Liver (tissue), 9 donors: ENCODE measurements around the gene FCHSD1. TPM values are rescaled to one million over a fixed set of nuclear protein-coding genes. Genes with fewer than 3 reads are reported as not detected.

Source experiments
- DNase-seq: peaks from one replicate; pipeline ENCODE4 v3.0.0-alpha.2; 2017; ENCODE audit warnings: low spot score
- H3K27ac ChIP-seq, 2 donors: one replicate each; pipeline ENCODE4 v1.7.0; 2013; ENCODE audit warnings: inconsistent platforms in 2 of 2, low read length in 2 of 2, control low read depth in 1 of 2, low read depth in 1 of 2, mild to moderate bottlenecking in 1 of 2
- H3K27me3 ChIP-seq, 4 donors: one replicate each; pipeline versions ENCODE4 v1.6.1 to v1.7.0; 2013; ENCODE audit warnings: low read length in 3 of 4, inconsistent platforms in 1 of 4, mild to moderate bottlenecking in 1 of 4, moderate library complexity in 1 of 4; ENCODE audit not compliant: control insufficient read depth in 4 of 4, insufficient read depth in 4 of 4
- H3K36me3 ChIP-seq, 4 donors: one replicate each; pipeline versions ENCODE4 v1.6.1 to v1.7.0; 2013; ENCODE audit warnings: low read length in 3 of 4, mild to moderate bottlenecking in 3 of 4, low read depth in 1 of 4, moderate library complexity in 1 of 4; ENCODE audit not compliant: control insufficient read depth in 4 of 4, insufficient read depth in 3 of 4
- H3K4me1 ChIP-seq, 4 donors: one replicate each; pipeline versions ENCODE4 v1.6.1 to v1.7.0; 2013; ENCODE audit warnings: low read length in 3 of 4, mild to moderate bottlenecking in 3 of 4, moderate library complexity in 1 of 4; ENCODE audit not compliant: control insufficient read depth in 4 of 4, insufficient read depth in 4 of 4
- H3K4me3 ChIP-seq, 3 donors: one replicate each; pipeline versions ENCODE4 v1.6.1 to v1.7.0; 2013; ENCODE audit warnings: low read length in 3 of 3, control low read depth in 1 of 3, low read depth in 1 of 3, mild to moderate bottlenecking in 1 of 3
- H3K9ac ChIP-seq, 2 donors: one replicate each; pipeline ENCODE4 v1.7.0; 2013; ENCODE audit warnings: low read length in 2 of 2, mild to moderate bottlenecking in 2 of 2, moderate library complexity in 2 of 2, control low read depth in 1 of 2, low read depth in 1 of 2
- H3K9me3 ChIP-seq, 4 donors: one replicate each; pipeline versions ENCODE4 v1.6.1 to v1.7.0; 2013; ENCODE audit warnings: low read length in 3 of 4; ENCODE audit not compliant: control insufficient read depth in 4 of 4
- ATF3 ChIP-seq: IDR thresholded peaks from 2 replicates; pipeline ENCODE4 v1.6.1; 2016; ENCODE audit warnings: antibody characterized with exemption
- EGR1 ChIP-seq, 2 donors: IDR thresholded peaks; 2 replicates each; pipeline ENCODE4 v1.6.1; 2016 to 2018; ENCODE audit warnings: antibody characterized with exemption in 2 of 2, low read depth in 2 of 2
- FOXA1 ChIP-seq: IDR thresholded peaks from 2 replicates; pipeline ENCODE4 v1.6.1; 2016; ENCODE audit warnings: antibody characterized with exemption
- FOXA2 ChIP-seq: IDR thresholded peaks from 2 replicates; pipeline ENCODE4 v1.6.1; 2016; ENCODE audit warnings: antibody characterized with exemption
- GABPA ChIP-seq, 2 donors: IDR thresholded peaks in 1 of 2; conservative IDR thresholded peaks in 1 of 2; 2 replicates each; pipeline ENCODE4 v1.6.1; 2016; ENCODE audit warnings: antibody characterized with exemption in 2 of 2, mild to moderate bottlenecking in 1 of 2, moderate library complexity in 1 of 2
- HNF4A ChIP-seq, 2 donors: conservative IDR thresholded peaks; 2 replicates each; pipeline ENCODE4 v1.6.1; 2016; ENCODE audit warnings: antibody characterized with exemption in 2 of 2, mild to moderate bottlenecking in 2 of 2
- HNF4G ChIP-seq: IDR thresholded peaks from 2 replicates; pipeline ENCODE4 v1.6.1; 2016; ENCODE audit warnings: antibody characterized with exemption
- JUND ChIP-seq, 2 donors: IDR thresholded peaks; 2 replicates each; pipeline ENCODE4 v1.6.1; 2016; ENCODE audit warnings: antibody characterized with exemption in 2 of 2
- RAD21 ChIP-seq, 2 donors: IDR thresholded peaks; 2 replicates each; pipeline ENCODE4 v1.6.1; 2016; ENCODE audit warnings: antibody characterized with exemption in 2 of 2, mild to moderate bottlenecking in 2 of 2
- RXRA ChIP-seq, 2 donors: IDR thresholded peaks; 2 replicates each; pipeline ENCODE4 v1.6.1; 2017 to 2018; ENCODE audit warnings: antibody characterized with exemption in 2 of 2, mild to moderate bottlenecking in 1 of 2
- SP1 ChIP-seq: IDR thresholded peaks from 2 replicates; pipeline ENCODE4 v1.6.1; 2018; ENCODE audit warnings: antibody characterized with exemption, mild to moderate bottlenecking
- TAF1 ChIP-seq: conservative IDR thresholded peaks from 2 replicates; pipeline ENCODE4 v1.6.1; 2016; ENCODE audit warnings: antibody characterized with exemption, mild to moderate bottlenecking
- YY1 ChIP-seq: IDR thresholded peaks from 2 replicates; pipeline ENCODE4 v1.6.1; 2016; ENCODE audit warnings: antibody characterized with exemption, mild to moderate bottlenecking
- ZBTB33 ChIP-seq: IDR thresholded peaks from 2 replicates; pipeline ENCODE4 v1.6.1; 2016; ENCODE audit warnings: antibody characterized with exemption
- WGBS: extraction: QIAGEN DNeasy Blood & Tissue Kit; methylation state at CpG from one replicate; pipeline ENCODE4 v1.1.7; 2013; 5-methylcytosine and 5-hydroxymethylcytosine counted together
- polyA plus RNA-seq, 2 donors: library from polyadenylated mRNA; stranded (reverse) in 1 of 2; unstranded in 1 of 2; fragments of 200-250 nt in 1 of 2; fragments of >200 nt in 1 of 2; fragmentation: Nextera tagmentation in 1 of 2; extraction: Ambion mirVana in 1 of 2; gene quantifications; one replicate each; pipeline versions ENCODE4 v1.2.1 to v1.2.3, GENCODE V29; 2013 to 2015
- total RNA-seq, 2 donors: library from RNA; depleted of rRNA; stranded (reverse); fragments of >200 nt; gene quantifications; one replicate each; pipeline ENCODE4 v1.2.3, GENCODE V29; 2014
- TF ChIP-seq, protein P1 (sequence below): IDR thresholded peaks from 2 replicates; pipeline ENCODE4 v1.6.1; 2016; ENCODE audit warnings: antibody characterized with exemption, mild to moderate bottlenecking
- TF ChIP-seq, protein P2 (sequence below): IDR thresholded peaks from 2 replicates; pipeline ENCODE4 v1.6.1; 2016; ENCODE audit warnings: antibody characterized with exemption
- donor health status: healthy.
- donor health status: healthy.
- donor health status: healthy.
- donor health status: healthy.
- donor health status: healthy.

Gene FCHSD1
- total and polyA plus RNA-seq, 4 donors = 1.3 to 6.4 (median 2.2) TPM

DNA sequence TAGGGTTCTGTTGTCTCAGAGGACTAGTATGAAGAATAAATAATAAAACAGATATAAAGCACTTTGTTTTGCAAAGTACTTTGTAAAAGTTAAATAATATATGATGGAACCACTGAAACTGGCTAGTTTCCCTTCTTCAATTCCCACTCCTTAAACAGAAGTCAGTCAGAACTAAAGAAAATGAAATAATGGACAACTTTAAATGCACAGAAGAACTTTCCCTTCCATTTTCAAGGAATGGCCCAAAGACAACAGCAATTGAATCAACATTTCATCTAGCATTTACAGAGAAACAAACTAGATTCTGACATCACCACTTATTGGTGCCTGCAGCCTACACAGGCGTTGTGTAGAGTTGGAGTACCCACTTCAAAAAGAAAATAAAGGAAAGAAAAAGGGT is 48.6 kb downstream of the FCHSD1 start (continued):
- TF ChIP-seq, protein P1, sequence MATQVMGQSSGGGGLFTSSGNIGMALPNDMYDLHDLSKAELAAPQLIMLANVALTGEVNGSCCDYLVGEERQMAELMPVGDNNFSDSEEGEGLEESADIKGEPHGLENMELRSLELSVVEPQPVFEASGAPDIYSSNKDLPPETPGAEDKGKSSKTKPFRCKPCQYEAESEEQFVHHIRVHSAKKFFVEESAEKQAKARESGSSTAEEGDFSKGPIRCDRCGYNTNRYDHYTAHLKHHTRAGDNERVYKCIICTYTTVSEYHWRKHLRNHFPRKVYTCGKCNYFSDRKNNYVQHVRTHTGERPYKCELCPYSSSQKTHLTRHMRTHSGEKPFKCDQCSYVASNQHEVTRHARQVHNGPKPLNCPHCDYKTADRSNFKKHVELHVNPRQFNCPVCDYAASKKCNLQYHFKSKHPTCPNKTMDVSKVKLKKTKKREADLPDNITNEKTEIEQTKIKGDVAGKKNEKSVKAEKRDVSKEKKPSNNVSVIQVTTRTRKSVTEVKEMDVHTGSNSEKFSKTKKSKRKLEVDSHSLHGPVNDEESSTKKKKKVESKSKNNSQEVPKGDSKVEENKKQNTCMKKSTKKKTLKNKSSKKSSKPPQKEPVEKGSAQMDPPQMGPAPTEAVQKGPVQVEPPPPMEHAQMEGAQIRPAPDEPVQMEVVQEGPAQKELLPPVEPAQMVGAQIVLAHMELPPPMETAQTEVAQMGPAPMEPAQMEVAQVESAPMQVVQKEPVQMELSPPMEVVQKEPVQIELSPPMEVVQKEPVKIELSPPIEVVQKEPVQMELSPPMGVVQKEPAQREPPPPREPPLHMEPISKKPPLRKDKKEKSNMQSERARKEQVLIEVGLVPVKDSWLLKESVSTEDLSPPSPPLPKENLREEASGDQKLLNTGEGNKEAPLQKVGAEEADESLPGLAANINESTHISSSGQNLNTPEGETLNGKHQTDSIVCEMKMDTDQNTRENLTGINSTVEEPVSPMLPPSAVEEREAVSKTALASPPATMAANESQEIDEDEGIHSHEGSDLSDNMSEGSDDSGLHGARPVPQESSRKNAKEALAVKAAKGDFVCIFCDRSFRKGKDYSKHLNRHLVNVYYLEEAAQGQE = no peak
- no peak for TF ChIP-seq FOXA2
- TF ChIP-seq GABPA (IDR thresholded peaks at IDR 0.05 in 1 of 2, conservative IDR thresholded peaks at IDR 0.05 in 1 of 2) = no peak
- no peak for TF ChIP-seq TAF1
- no peak for TF ChIP-seq EGR1 (IDR thresholded peaks at IDR 0.05; ENCODE audit: low read depth in 2 of 2)
- no peak for TF ChIP-seq YY1

- H3K27ac ChIP-seq = peak overlapping the region in 1 of 2 donors; percentile 4
- no peak overlapping the region for H3K9ac ChIP-seq
- no peaks in the 10 kb centered on the region for H3K27me3 ChIP-seq
- no peak for DNase-seq
- peaks cover 0 to 36% (median 11%) of the 10 kb centered on the region in 4 donors for H3K4me1 ChIP-seq
- TF ChIP-seq ZBTB33 (no peak), GABPA (IDR thresholded peaks at IDR 0.05 in 1 of 2, conservative IDR thresholded peaks at IDR 0.05 in 1 of 2) (no peak), HNF4G (no peak), JUND (IDR thresholded peaks at IDR 0.05) (no peak)
- WGBS = 61% methylated on average over 3 of the region's 3 CpGs
- H3K4me3 ChIP-seq = no peak overlapping the region
- no peaks in the 10 kb centered on the region for H3K9me3 ChIP-seq
- peaks cover 0 to 3% (median 0%) of the 10 kb centered on the region in 4 donors for H3K36me3 ChIP-seq
These were observed 52.5 kb downstream of the FCHSD1 start for GRCh38 chr5:141598391-141599345.

- WGBS = 97% methylated on average over 2 of the region's 2 CpGs
- TF ChIP-seq FOXA1 = no peak
- TF ChIP-seq TAF1 = no peak
- no peak for TF ChIP-seq EGR1 (IDR thresholded peaks at IDR 0.05; ENCODE audit: low read depth in 2 of 2)
- no peak for TF ChIP-seq YY1
- no peak for TF ChIP-seq FOXA2
- no peak for TF ChIP-seq SP1
- no peak for TF ChIP-seq RAD21 (IDR thresholded peaks at IDR 0.05)
- TF ChIP-seq GABPA (IDR thresholded peaks at IDR 0.05 in 1 of 2, conservative IDR thresholded peaks at IDR 0.05 in 1 of 2) = no peak
- TF ChIP-seq ATF3 = no peak
- TF ChIP-seq, protein P2, sequence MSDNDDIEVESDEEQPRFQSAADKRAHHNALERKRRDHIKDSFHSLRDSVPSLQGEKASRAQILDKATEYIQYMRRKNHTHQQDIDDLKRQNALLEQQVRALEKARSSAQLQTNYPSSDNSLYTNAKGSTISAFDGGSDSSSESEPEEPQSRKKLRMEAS = no peak
- no peak for TF ChIP-seq HNF4A (conservative IDR thresholded peaks at IDR 0.05)
- no peak for TF ChIP-seq RXRA (IDR thresholded peaks at IDR 0.05)
- Histone ChIP-seq H3K4me1 (peaks cover 0 to 37% (median 13%) of the 10 kb centered on the region in 4 donors), H3K27me3 (no peaks in the 10 kb centered on the region), H3K27ac (peak overlapping the region; percentile 5 to 13), H3K9ac (no peak overlapping the region), H3K36me3 (peaks cover 0 to 3% (median 0%) of the 10 kb centered on the region in 4 donors), H3K9me3 (no peaks in the 10 kb centered on the region), H3K4me3 (no peak overlapping the region)
- no peak for DNase-seq
These were observed 53.4 kb downstream of the FCHSD1 start for GRCh38 chr5:141597814-141598213.
